HG02588 (cell line): Measurements from ENCODE around the gene ATP13A1.
A peak's percentile ranks its signal among the peaks of the same experiment; 100 is the strongest.
"Not testable (repeated sequence)": the region's sequence is repeated elsewhere in the genome, so short reads cannot be mapped to it uniquely, and the experiment has no call there.

Experiments used
- ATAC-seq: cut with Tn5 transposase; IDR thresholded peaks from one replicate; pipeline ENCODE4 v1.9.1; 2021; ENCODE audit warnings: mild to moderate bottlenecking, moderate library complexity; ENCODE audit not compliant: unreplicated experiment

Gene ATP13A1

DNA sequence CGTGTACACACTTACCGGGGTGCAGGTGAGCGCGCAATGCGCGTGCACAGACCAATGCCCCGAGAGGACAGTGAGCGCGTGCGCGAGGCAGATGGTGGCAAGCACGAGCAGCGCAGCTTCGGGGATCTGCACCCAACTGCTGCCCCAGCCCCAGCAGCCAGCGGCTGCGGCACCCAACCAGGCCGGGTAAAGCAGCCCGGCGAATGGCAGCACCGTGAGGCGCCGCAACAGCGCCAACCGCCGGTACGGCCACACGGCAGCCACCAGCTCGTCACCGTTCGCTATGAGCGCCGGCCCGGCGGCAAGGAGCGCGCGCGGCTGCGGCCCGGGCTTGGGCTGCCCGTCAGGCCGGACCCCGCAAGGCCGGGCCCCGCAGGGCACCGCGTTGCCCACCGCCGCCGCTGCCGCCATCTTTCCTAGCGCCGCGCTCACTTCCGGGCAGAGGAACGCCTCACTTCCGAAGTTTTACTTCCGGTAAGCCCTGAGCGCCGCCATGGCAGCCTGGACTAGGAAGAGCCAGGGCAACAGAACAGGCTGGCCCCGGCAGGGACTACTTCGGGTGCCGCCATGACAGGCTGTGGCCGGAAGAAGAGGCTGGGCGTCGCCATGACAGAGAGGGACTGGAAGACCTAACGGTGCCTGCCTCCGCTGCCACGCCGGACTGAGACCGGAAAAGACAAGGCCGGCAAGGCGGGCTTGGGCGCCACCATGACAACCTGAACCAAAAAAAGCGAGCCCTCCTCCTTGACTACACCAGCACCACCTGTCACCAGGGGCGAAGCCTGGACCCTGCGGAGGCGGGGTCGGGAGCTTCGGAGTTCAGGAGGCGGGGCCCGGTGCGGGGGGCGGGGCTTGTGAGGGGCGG is at the start of gene ATP13A1:
TSS of gene ATP13A1 (minus strand) at position 421 of the 865 bp plus-strand sequence. CDS start at position 411, 10 bp downstream.
- ATAC-seq: peak; percentile 65

GRCh38 chr19:19711934-19712828 is 48.7 kb upstream of the ATP13A1 start:
- no peak for ATAC-seq

- no peak for ATAC-seq
Observed at GRCh38 chr19:19711306-19711933, 47.9 kb upstream of the ATP13A1 start.

- no peak for ATAC-seq
Observed at GRCh38 chr19:19710506-19710905, 47.0 kb upstream of the ATP13A1 start.

DNA sequence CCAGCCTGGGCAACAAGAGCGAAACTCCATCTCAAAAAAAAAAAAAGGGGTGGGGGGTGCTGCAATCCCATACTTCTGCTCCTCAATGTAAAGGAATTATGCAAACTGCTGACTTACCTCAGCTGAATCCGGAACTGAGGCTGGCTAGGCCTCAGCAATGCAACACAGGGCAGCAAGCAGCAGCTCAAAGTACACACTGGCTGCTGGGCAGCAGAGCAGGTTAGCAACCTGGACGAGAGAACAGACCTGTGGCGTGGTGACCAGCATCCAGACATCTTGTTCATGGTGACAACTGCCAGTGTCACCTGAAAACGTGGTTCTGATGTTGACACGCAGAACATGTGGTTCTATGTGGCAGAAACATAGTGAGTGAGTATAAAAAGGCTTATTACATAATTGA is 41.4 kb upstream of the ATP13A1 start:
- ATAC-seq: no peak

- ATAC-seq: not testable (repeated sequence)
Observed at GRCh38 chr19:19700493-19700892, 37.0 kb upstream of the ATP13A1 start.

DNA sequence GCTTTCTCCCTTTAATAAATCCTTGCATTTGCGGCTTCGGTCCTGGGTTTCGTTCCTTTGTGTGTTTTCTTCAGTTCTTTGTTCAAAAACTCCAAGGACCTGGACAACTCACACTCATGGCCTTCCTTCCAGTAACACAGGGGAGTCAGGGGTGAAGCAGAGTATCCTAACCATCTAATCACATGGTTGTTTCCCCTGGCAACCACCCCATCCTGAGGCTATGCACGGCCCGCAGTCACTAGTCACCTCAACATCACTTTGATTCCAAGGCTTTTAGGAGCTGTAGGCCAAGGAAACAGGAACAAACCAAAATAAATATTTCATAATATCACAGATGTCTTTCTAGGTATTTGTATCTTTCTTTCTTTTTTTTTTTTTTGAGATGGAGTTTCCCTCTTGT is 34.1 kb upstream of the ATP13A1 start:
- ATAC-seq: no peak

DNA sequence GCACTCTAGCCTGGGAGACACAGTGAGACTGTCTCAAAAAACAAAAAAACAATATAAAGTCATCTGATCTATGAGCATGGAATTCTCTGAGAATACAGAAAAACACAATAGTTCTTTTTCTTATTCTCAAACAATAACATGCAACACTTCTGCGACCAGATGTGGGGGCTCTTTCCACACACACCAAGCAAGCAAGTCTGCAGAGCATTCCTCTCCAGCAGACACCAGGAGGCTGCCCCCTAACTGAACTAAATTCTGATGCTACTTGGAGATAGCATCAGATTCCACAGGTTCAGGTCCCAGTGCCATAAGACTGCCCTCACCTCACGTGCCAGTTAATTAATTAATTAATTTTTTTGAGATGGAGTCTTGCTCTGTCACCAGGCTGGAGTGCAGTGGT is 32.9 kb upstream of the ATP13A1 start:
- no peak for ATAC-seq

DNA sequence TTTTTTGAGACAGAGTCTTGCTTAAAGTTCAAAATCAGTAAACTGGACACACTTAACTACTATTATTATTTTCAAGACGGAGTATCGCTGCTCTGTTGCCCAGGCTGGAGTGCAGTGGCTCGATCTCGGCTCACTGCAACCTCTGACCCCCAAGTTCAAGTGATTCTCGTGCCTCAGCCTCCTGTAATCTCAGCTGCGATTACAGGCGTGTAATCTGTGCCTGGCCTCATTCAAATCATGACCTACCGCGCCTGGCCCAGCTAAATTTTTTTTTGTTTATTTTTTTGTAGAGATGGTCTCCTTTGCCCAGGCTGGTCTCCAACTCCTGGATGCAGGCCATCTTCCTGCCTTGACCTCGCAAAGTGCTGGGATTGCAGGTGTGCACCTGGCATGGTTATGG is 28.2 kb upstream of the ATP13A1 start:
- ATAC-seq: no peak

DNA sequence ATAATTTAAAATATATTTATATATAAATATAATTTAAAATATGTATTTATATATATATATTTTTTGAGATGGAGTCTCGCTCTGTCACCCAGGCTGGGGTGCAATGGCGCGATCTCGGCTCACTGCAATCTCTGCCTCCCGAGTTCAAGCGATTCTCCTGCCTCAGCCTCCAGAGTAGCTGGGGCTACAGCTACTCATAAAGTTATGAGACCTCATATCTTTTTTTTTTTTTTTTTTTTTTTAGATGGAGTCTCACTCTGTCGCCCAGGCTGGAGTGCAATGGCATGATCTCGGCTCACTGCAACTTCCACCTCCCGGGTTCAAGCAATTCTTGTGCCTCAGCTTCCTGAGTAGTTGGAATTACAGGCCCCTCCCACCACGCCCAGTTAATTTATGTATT is 25.5 kb upstream of the ATP13A1 start:
- ATAC-seq: not testable (repeated sequence)

GRCh38 chr19:19687090-19687489 is 23.6 kb upstream of the ATP13A1 start:
- no peak for ATAC-seq

DNA sequence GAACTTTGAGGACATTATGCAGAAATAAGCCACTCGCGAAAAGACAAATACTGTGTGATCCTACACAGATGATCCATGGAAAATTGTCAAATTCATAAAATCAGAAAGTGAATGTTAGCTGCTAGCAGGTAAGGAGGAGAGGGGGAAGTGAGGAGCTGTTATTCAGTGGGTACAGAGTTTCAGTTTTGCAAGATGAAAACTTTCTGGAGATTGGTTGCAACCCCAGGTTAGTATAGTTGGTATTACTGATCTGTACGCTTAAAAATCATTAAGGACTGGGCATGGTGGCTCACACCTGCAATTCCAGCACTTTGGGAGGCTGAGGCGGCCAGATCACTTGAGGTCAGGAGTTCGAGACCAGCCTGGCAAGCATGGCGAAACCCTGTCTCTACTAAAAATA is 23.1 kb upstream of the ATP13A1 start:
- ATAC-seq: no peak

- not testable (repeated sequence) for ATAC-seq
Observed at GRCh38 chr19:19686119-19686518, 22.6 kb upstream of the ATP13A1 start.

DNA sequence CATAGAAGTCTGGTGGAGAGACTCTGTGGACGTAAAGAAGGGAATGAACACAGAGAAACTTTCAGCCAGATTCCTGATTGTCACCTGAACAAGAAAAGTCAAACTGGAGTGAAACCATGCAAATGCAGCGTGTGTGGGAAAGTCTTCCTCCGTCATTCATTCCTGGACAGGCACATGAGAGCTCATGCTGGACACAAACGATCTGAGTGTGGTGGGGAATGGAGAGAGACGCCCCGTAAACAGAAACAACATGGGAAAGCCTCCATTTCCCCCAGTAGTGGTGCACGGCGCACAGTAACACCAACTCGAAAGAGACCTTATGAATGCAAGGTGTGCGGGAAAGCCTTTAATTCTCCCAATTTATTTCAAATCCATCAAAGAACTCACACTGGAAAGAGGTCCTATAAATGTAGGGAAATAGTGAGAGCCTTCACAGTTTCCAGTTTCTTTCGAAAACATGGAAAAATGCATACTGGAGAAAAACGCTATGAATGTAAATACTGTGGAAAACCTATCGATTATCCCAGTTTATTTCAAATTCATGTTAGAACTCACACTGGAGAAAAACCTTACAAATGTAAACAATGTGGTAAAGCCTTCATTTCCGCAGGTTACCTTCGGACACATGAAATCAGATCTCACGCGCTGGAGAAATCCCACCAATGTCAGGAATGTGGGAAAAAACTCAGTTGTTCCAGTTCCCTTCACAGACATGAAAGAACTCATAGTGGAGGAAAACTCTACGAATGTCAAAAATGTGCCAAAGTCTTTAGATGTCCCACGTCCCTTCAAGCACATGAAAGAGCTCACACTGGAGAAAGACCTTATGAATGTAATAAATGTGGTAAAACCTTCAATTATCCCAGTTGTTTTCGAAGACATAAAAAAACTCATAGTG is 15.9 kb upstream of the ATP13A1 start:
- ATAC-seq: no peak

- ATAC-seq: no peak
Observed at GRCh38 chr19:19677579-19677978, 14.1 kb upstream of the ATP13A1 start.

DNA sequence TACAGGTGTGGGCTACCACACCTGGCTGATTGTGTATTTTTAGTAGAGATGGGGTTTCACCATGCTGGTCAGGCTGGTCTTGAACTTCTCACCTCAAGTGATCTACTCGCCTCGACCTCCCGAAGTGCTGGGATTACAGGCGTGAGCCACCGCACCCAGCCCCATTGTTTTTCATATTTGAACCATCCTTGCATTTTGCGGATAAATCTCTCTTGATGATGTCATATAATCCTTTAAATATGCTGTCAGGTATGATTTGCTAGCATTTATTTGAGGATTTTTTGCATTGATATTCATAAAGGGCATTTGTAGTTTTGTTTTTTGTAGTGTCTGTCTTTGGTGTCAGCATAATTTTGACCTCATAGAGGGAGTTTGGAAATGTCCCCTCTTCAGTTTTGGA is 10.8 kb upstream of the ATP13A1 start:
- no peak for ATAC-seq

GRCh38 chr19:19672816-19673215 is 9.3 kb upstream of the ATP13A1 start:
- no peak for ATAC-seq

DNA sequence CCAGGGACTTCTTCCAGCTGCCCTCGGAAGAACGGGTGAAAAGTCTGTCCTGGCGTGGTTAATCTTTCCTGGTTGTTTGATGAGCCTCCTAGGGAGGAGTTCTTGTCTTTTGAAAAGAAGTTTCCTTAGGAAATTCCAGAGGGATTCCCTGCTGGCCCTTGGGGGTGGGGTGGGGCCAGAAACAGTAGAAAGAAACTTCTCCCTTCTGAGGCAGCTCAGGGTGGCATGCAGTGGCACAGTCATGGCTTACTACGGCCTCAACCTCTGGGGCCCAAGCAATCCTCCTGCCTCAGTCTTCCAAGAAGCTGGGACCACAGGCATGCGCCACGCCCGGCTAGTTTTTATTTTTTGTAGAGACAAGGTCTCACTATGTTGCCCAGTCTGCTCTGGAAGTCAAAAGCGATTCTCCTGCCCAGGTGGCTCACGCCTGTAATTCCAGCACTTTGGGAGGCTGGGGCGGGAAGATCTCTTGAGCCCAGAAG is 6.6 kb upstream of the ATP13A1 start:
- no peak for ATAC-seq

DNA sequence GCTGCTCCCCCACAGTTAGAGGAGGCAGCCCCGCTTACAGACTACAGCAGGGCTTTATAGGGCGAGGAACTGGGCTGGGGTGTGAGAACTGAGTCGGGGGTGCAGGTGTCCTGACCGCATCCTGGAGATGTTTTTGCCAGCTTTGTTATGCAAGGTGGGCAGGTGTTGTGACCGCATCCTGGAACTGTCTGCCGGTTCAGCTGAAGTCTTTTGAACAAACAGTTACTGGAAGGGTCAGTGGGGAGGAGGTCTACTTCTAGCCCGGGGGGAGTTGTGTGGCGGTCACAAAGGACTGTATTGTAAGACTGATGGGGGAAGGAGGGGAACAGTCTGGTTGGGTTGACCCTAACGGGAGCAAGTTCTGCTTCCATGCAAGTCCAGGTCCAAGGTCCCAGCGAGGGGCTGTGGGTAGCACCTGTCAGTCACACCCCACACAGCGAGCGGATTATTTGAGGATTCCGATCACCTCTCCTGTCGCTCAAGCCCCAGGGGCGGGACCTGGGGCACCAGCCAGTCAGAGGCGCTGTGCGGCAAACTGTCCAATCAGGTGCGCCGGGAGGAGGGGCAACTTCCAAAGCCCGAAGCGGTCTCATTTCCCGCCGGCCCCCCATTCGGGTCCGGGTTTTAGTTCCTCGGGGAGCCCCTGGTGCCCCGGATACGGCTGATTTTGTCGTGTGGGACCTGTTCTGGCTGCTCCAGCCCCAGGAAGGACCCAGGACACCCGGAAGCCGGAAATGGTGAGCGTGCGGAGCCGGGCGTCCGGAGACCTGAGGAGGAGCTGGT is 4.9 kb upstream of the ATP13A1 start, which contains the start of gene ZNF101:
TSS of gene ZNF101 (plus strand) at position 610 of the 783 bp plus-strand sequence. CDS start at position 735, 125 bp downstream.
- peak; percentile 62 for ATAC-seq
